GM12872 (cell line): ENCODE measurements around the gene PDE7B.

Experiments
- TF ChIP-seq, protein P1 (sequence below): IDR thresholded peaks from 3 replicates; pipeline ENCODE4 v1.5.1; 2011; ENCODE audit warnings: low read depth, mild to moderate bottlenecking, low read length, moderate library complexity; ENCODE audit not compliant: insufficient read depth

Gene PDE7B

DNA sequence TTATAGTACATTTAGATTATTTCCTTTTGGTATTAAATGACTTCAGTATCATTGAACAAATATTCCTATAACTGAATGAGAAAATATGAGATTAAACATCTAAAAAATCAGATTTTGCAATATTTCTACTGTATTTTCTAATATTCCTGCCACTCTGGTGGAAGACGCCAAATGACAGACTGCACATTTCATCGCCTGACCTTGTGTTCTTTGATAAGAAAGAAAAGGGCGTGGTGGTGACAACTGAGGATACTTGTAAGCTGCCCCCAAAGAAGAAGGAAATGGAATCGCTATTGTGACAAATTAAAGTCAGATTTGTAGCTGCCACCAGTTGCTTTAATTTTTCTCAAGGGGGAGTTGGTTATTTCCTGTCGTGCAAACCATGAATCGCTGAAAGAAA is 267.3 kb downstream of the PDE7B start:
- TF ChIP-seq, protein P1, sequence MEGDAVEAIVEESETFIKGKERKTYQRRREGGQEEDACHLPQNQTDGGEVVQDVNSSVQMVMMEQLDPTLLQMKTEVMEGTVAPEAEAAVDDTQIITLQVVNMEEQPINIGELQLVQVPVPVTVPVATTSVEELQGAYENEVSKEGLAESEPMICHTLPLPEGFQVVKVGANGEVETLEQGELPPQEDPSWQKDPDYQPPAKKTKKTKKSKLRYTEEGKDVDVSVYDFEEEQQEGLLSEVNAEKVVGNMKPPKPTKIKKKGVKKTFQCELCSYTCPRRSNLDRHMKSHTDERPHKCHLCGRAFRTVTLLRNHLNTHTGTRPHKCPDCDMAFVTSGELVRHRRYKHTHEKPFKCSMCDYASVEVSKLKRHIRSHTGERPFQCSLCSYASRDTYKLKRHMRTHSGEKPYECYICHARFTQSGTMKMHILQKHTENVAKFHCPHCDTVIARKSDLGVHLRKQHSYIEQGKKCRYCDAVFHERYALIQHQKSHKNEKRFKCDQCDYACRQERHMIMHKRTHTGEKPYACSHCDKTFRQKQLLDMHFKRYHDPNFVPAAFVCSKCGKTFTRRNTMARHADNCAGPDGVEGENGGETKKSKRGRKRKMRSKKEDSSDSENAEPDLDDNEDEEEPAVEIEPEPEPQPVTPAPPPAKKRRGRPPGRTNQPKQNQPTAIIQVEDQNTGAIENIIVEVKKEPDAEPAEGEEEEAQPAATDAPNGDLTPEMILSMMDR: no peak

DNA sequence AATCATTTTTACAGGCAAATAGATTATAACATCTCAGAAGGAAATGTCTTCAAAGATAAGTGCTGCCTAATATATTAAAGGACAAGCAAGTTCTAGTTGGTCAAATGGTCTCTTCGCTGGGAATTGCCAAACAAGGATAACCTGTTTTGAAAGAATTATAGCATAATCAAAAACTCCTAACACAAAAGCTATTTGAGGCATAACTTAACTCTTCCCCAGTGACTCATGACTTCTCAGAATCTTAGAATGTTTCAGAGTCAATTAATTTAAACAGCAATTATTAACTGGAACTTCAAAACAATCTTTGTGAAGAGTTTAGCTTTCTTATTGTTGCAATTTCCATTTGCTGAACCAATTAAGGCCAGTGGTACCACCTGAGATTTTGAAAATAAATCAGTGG is 272.0 kb downstream of the PDE7B start:
- TF ChIP-seq, protein P1: no peak

DNA sequence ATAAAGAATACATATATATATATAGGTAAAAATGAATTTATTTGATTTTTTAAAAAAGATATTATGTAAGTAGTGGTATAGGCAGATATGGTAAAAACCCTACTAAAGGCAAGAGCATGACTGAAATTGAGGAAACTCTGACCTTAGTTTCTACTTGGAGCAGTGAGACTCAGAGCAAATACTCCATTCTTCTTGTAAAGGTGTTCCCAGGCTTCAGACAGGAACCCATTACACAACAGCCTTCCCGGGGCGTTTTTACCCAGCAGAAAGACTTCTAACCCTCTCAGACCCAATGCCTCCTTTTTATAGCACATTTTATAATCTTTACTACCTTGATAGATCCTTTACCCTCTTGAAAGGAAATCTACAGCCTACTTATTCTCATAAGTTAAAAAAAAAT is 274.1 kb downstream of the PDE7B start:
- TF ChIP-seq, protein P1: no peak

DNA sequence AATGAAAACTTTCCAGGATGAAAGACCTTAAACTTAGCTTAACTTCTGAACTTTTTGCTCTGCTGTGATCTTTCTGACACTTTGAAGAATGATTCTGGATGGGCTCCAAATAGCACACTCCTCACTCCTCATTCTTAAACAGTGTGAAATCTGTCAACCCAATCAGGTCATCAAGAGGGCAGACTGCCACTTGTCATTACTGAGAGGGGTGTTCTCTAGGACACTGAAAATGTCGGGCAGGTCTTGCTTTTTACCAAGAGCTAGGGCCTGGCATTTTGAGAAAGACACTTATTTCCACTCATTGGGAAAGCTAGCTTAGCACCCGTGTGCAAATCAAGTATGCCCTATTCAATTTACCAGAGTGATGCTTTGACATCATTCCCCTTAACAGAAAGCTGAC is 276.4 kb downstream of the PDE7B start:
- TF ChIP-seq, protein P1: no peak

DNA sequence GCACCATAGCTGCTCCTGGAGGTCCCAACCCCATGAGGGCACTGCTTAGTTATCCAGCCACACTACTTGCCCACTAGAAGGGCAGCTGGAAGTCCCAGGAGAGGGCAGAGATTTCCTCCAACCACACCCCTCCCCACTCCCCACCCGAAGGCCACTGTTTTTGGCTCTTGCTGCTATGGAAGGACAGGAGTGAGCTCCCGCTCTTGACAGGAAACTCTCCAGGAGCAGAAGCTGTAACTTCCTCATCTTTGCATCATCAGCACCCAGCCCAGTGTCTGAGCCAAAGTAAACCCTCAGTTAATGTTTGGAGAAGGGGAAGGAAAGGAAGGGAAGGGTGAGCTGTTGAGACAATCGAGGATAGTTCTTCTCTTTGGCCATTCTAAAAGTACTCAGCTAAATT is 277.9 kb downstream of the PDE7B start:
- TF ChIP-seq, protein P1: no peak

DNA sequence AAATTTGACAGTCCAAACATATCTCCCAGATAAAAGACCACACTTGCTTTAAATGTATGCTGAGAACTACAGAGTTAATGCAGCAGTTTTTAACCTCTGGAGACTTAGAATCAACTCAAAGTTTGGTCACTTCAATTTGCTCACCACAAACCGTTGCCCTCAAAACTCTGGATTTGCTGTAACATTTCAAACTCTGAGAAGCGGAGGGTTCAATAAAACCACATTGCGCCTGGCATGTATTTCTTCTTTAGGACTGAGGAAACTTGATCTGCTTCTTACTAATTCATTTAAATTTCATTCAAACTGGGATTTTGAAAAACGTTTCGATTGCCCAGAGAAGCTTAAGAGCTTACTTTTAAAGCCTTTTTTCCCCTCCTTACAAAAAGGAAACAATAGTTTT is 282.8 kb downstream of the PDE7B start:
- TF ChIP-seq, protein P1: no peak

DNA sequence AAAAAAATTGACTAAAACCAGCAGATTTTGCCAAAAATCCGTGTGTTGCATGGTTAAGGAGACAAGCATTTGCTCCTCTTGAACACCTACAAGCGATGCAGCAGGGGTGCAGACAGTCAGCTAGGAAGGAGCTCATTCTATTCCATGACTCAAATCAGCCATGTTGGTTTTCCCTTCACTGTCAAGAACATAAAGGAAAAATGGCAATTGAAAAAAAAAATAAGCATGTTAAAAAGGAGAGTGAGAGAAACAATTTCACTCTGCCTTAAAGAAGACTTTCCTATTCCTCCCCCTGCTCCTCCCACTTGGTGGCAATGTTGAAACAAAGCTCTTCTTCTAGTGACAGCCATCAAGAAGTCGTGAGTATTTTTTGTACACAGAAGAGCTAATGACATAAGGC is 283.2 kb downstream of the PDE7B start:
- TF ChIP-seq, protein P1: no peak

DNA sequence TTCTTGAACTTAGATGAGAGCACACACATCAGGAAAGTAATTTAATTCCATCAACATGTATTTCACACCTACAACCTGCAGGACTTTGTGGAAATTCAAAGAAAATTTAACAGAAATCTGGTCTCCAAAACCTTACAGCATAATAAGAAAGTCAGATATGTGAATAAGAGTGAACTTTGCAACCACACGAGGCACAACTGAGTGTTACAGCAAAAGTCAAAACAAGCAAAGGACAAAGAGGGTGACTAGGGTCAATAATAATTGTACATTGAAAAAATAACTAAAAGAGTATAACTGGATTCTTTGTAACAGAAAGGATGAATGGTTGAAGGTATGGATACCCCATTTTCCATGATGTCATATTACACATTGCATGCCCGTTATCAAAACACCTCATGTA is 284.8 kb downstream of the PDE7B start:
- TF ChIP-seq, protein P1: no peak
